Glutamatergic neuron (in vitro differentiated cells): ENCODE results near the gene MON1A. TPM values are rescaled to one million over a fixed set of nuclear protein-coding genes. Genes with fewer than 3 reads are reported as not detected.
A peak's percentile ranks its signal among the peaks of the same experiment; 100 is the strongest.

Experiments used
- DNase-seq: peaks from one replicate; pipeline ENCODE4 v3.0.0; 2022
- H3K27ac Mint-ChIP-seq: one replicate; pipeline ENCODE4 v1.8.0; 2020; ENCODE audit warnings: mild to moderate bottlenecking, mixed read lengths, inconsistent platforms; ENCODE audit not compliant: unreplicated experiment
- H3K27me3 Mint-ChIP-seq: one replicate; pipeline ENCODE4 v1.8.0; 2020; ENCODE audit warnings: mild to moderate bottlenecking, moderate library complexity, mixed read lengths, inconsistent platforms; ENCODE audit not compliant: unreplicated experiment
- H3K36me3 Mint-ChIP-seq: one replicate; pipeline ENCODE4 v1.8.0; 2020; ENCODE audit warnings: mild to moderate bottlenecking, mixed read lengths, inconsistent platforms; ENCODE audit not compliant: unreplicated experiment
- H3K4me1 Mint-ChIP-seq: one replicate; pipeline ENCODE4 v1.8.0; 2020; ENCODE audit warnings: mild to moderate bottlenecking, low read depth, mixed read lengths, inconsistent platforms; ENCODE audit not compliant: unreplicated experiment
- H3K4me3 Mint-ChIP-seq: one replicate; pipeline ENCODE4 v1.8.0; 2020; ENCODE audit warnings: mild to moderate bottlenecking, mixed read lengths, inconsistent platforms; ENCODE audit not compliant: unreplicated experiment
- H3K9me3 Mint-ChIP-seq: one replicate; pipeline ENCODE4 v1.8.0; 2020; ENCODE audit warnings: mild to moderate bottlenecking, moderate library complexity, mixed read lengths, inconsistent platforms; ENCODE audit not compliant: unreplicated experiment
- total RNA-seq: library from RNA; stranded (reverse); fragmentation: NEBNext Ultra II Directional; extraction: Animal tissue kit (Norgen Biotek cat#: 25700); gene quantifications from one replicate; pipeline ENCODE4 v1.2.1, GENCODE V29; 2021; ENCODE audit not compliant: unreplicated experiment
- TF ChIP-seq, protein P1 (sequence below): fragments of 200-600 bp; sonication (generic); IDR thresholded peaks from one replicate; pipeline ENCODE4 v1.5.0; 2021; ENCODE audit not compliant: partially characterized antibody, unreplicated experiment

The MON1A gene
- total RNA-seq, 1 donor from 2014 or later = 15.4 TPM

DNA sequence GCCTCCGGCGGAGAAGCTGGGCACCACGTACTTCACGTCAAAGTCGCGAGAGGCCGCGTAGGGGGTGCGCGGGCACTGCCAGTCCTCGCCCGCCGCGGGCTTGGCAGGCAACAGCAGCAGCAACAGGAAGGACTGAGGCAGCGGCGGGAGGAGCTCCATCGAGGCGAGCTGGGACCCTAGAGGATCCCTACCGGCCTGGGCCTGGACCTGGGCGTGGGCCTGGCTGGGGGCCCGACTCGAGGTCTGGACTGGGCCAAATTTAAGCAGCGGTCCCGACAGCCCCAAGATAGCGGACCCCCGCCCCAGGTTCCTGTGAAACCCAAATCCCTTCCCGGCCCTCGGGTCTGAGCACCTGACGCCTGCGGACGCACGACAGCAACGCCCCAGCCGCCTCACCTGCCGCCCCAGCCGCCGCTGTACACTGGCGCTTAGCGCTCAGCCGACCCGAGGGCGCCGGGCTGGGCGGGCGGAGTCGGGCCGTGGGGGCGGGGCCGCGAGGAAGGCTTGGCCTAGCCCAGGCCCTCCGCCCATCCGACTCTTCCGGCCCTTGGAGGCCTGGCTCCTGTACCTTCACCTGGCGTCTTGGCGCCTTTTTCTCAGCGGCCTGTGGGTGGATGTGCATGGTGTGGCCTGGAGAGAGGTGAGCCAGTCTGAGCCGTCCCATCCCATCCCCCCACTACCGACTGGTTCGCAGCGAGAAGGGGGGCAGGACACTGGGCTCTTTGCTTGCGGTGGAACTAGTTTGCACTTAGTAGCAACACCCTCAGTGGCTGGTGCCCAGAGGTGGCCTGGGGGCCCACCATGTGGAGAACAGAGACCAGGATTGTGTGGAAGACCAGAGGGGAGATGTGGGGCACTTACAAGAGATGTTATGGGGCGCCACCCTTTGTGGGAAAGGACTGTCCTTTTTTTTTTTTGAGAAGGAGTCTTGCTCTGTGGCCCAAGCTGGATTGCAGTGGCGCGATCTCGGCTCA lies 25.9 kb downstream of the MON1A start, which contains the start of gene MST1R:
Gene MST1R (minus strand): TSS at position 423 of the 974 bp plus-strand sequence. CDS start 264 bp downstream, at position 159.
- H3K27me3 Mint-ChIP-seq = peaks cover 3% of the 10 kb centered on the region
- H3K4me3 Mint-ChIP-seq = peak within 1 kb of the TSS; percentile 75
- H3K27ac Mint-ChIP-seq = peak within 1 kb of the TSS; percentile 81
- no peaks in the 10 kb centered on the region for H3K36me3 Mint-ChIP-seq
- H3K9me3 Mint-ChIP-seq = no peaks in the 10 kb centered on the region
- peak; percentile 83 for DNase-seq
- peaks cover 8% of the 10 kb centered on the region for H3K4me1 Mint-ChIP-seq
- TF ChIP-seq, protein P1, sequence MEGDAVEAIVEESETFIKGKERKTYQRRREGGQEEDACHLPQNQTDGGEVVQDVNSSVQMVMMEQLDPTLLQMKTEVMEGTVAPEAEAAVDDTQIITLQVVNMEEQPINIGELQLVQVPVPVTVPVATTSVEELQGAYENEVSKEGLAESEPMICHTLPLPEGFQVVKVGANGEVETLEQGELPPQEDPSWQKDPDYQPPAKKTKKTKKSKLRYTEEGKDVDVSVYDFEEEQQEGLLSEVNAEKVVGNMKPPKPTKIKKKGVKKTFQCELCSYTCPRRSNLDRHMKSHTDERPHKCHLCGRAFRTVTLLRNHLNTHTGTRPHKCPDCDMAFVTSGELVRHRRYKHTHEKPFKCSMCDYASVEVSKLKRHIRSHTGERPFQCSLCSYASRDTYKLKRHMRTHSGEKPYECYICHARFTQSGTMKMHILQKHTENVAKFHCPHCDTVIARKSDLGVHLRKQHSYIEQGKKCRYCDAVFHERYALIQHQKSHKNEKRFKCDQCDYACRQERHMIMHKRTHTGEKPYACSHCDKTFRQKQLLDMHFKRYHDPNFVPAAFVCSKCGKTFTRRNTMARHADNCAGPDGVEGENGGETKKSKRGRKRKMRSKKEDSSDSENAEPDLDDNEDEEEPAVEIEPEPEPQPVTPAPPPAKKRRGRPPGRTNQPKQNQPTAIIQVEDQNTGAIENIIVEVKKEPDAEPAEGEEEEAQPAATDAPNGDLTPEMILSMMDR = no peak

DNA sequence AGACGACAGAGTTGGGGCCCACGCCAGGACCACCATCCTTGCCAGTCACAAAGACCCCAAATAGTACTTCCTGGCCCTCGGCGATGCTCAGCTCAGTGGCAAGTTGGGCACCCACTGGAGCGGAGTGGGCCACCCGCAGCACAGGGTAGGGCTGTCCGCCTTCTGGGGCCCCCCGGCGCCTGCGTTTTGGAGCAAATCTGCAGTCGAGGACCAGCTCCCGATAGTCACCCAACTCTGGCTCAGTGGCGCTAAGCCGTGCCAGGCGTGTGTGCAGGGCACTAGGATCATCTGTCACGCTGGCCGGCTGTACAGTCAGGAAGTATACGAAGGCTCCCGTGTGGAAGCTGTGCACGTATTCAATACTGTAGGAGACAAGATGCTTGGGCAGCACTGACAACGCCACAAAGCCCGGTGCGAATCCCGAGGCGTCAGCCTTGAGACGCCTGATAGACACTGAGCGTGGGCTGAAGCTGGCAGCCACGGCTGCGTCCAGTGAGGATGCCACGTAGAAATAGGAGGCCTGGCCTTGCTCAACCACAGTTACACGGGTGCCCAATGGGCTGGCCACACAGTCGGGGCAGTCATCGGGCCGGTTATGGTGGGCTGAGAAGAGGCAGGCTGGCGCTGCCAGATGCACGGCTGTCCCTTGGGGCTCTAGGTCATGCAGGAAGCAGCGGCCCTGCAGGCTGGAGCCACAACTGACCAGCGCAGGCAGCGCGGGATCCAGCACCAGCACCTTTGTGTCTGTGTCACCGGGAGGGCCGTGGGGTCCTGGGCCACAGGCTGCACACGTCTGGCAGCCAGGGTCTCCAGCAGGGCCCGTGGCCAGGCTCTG lies 26.9 kb downstream of the MON1A start:
- DNase-seq = peak; percentile 64
- TF ChIP-seq, protein P1 = no peak
- H3K9me3 Mint-ChIP-seq = no peaks in the 10 kb centered on the region
- peaks cover 3% of the 10 kb centered on the region for H3K27me3 Mint-ChIP-seq
- no peaks in the 10 kb centered on the region for H3K36me3 Mint-ChIP-seq
- H3K27ac Mint-ChIP-seq = no peak overlapping the region
- peaks cover 8% of the 10 kb centered on the region for H3K4me1 Mint-ChIP-seq
- H3K4me3 Mint-ChIP-seq = peak overlapping the region; percentile 75

DNA sequence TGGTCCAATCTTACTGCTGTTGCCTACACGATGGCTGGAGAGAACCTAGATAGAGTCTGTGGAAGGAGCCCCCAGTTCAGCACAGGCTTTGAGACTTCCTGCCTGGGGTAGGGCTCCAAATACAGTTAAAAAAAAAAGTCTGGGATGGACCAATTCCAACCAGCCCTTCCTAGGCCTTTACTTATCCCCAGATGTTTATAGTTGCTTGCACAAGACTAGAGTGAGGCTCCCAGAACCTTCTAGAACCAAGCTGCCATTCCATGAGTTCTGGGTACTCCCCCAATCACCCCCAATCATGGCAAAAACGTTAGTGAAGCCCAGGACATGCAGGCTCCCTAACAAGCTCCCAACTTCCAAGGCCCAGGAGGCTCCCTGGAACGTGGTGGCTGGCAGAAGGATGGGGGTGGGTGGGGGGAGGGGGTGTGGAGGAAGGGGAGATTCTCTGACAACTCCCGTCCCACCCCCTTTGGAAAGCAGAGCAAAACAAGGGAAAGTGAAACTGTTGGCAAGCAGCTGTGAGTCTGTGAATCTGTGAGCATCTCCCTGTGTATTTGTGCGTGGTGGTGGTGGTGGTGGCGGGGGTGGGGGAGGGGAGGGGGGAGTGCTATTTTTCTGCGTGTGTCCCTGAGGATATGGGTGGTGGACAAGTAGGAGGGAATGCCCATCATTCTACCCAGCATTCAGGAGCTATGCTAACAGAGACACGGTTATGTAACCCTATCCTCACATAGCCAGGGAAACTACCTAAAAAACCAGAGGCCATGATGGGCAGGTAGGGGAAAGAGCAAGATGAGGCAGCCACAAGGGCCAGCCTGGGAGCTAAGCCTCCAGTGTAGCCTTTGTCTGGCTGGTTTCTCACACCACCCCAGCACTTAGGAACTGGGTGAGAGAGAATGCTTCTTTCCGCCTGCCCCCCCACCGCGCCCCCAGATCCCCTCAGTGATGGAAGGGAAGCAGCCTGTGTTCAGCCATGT lies 28.0 kb downstream of the MON1A start:
- peaks cover 8% of the 10 kb centered on the region for H3K4me1 Mint-ChIP-seq
- no peaks in the 10 kb centered on the region for H3K36me3 Mint-ChIP-seq
- DNase-seq = no peak
- H3K27me3 Mint-ChIP-seq = peaks cover 3% of the 10 kb centered on the region
- H3K27ac Mint-ChIP-seq = no peak overlapping the region
- TF ChIP-seq, protein P1 = no peak
- no peak overlapping the region for H3K4me3 Mint-ChIP-seq
- H3K9me3 Mint-ChIP-seq = no peaks in the 10 kb centered on the region

DNA sequence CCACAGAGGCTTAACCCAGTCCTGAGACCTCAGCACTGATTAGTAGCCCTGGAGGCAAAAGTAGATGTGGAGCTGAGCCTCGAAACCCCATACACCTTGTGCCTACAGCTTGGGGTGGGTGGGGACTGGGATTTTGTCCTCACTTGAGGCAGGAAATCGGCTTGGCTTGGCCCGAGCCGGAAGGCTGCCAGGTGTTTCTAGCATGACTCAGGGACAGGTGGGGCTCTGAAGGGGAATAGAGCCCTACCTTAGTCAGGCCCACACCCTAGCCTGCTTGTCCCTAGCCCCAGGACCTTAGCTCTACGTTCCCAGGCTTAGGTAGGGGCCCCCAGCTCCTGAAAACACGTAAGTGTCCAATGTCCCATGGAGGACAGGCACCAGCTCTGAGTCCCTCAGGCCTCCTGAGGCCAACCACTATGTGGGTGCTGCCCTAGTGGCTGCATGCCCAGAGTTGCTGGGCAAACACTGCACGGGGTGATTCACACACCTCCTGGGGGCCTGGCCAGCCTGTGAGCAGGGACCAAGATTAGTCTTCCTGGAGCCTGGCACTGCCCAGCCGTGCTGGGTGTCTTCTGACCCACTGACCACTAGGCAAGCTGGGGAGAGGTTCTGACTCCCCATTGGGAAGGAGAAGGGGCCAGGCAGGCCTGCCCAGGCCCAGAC lies 29.0 kb downstream of the MON1A start:
- Mint-ChIP-seq H3K4me3 (no peak overlapping the region), H3K27me3 (peaks cover 3% of the 10 kb centered on the region), H3K36me3 (no peaks in the 10 kb centered on the region), H3K27ac (no peak overlapping the region), H3K4me1 (peaks cover 4% of the 10 kb centered on the region), H3K9me3 (no peaks in the 10 kb centered on the region)
- TF ChIP-seq, protein P1 = no peak
- DNase-seq = no peak
